IPS DF 6.9 (cell line): Measurements from ENCODE around the gene FHIT.

Experiments
- DNase-seq: peaks from one replicate; pipeline ENCODE4 v3.0.0-alpha.2; 2013; ENCODE audit warnings: low read depth, low spot score
- H3K27ac ChIP-seq: one replicate; pipeline ENCODE4 v1.5.1; 2013; ENCODE audit warnings: low read length, control low read depth
- H3K27me3 ChIP-seq: 2 replicates; pipeline ENCODE4 v1.6.1; 2013; ENCODE audit warnings: mild to moderate bottlenecking, low read length; ENCODE audit not compliant: control insufficient read depth, insufficient read depth
- H3K36me3 ChIP-seq: 2 replicates; pipeline ENCODE4 v1.6.1; 2013; ENCODE audit warnings: low read length; ENCODE audit not compliant: control insufficient read depth, insufficient read depth
- H3K4me1 ChIP-seq: 2 replicates; pipeline ENCODE4 v1.6.1; 2013; ENCODE audit warnings: low read length; ENCODE audit not compliant: control insufficient read depth, insufficient read depth
- H3K4me3 ChIP-seq: 2 replicates; pipeline ENCODE4 v1.5.1; 2013; ENCODE audit warnings: mild to moderate bottlenecking, low read length
- H3K9me3 ChIP-seq: 2 replicates; pipeline ENCODE4 v1.6.1; 2013; ENCODE audit warnings: low read length, inconsistent platforms; ENCODE audit not compliant: control insufficient read depth, insufficient read depth
- WGBS: extraction: QIAGEN DNeasy Blood & Tissue Kit; methylation state at CpG from one replicate; pipeline ENCODE4 v1.1.7; 2013; ENCODE audit warnings: mixed read lengths, missing lambda C conversion rate; ENCODE audit not compliant: insufficient read length, insufficient coverage; 5-methylcytosine and 5-hydroxymethylcytosine counted together

FHIT gene

GRCh38 chr3:60199306-60199705 is 1051.9 kb downstream of the FHIT start:
- no peaks in the 10 kb centered on the region for H3K4me1 ChIP-seq
- H3K27me3 ChIP-seq, result no peaks in the 10 kb centered on the region
- WGBS, result no CpG with 5 or more reads among the region's 1 CpG
- no peaks in the 10 kb centered on the region for H3K36me3 ChIP-seq
- no peak overlapping the region for H3K27ac ChIP-seq
- no peak overlapping the region for H3K4me3 ChIP-seq
- no peaks in the 10 kb centered on the region for H3K9me3 ChIP-seq
- no peak for DNase-seq

- DNase-seq, result no peak
- H3K36me3 ChIP-seq, result no peaks in the 10 kb centered on the region
- H3K4me3 ChIP-seq, result no peak overlapping the region
- no peaks in the 10 kb centered on the region for H3K9me3 ChIP-seq
- no peak overlapping the region for H3K27ac ChIP-seq
- WGBS, result no CpG with 5 or more reads among the region's 5 CpGs
- no peaks in the 10 kb centered on the region for H3K27me3 ChIP-seq
- no peaks in the 10 kb centered on the region for H3K4me1 ChIP-seq
Observed at GRCh38 chr3:60198179-60198720, 1053.0 kb downstream of the FHIT start.

- H3K4me3 ChIP-seq, result no peak overlapping the region
- no peaks in the 10 kb centered on the region for H3K36me3 ChIP-seq
- DNase-seq, result no peak
- no peaks in the 10 kb centered on the region for H3K4me1 ChIP-seq
- no peaks in the 10 kb centered on the region for H3K9me3 ChIP-seq
- no peaks in the 10 kb centered on the region for H3K27me3 ChIP-seq
- WGBS, result no CpG with 5 or more reads among the region's 7 CpGs
- H3K27ac ChIP-seq, result no peak overlapping the region
Observed at GRCh38 chr3:60192297-60193114, 1058.7 kb downstream of the FHIT start.

- H3K9me3 ChIP-seq, result no peaks in the 10 kb centered on the region
- no peaks in the 10 kb centered on the region for H3K27me3 ChIP-seq
- H3K4me1 ChIP-seq, result no peaks in the 10 kb centered on the region
- no peak overlapping the region for H3K27ac ChIP-seq
- no peaks in the 10 kb centered on the region for H3K36me3 ChIP-seq
- no peak overlapping the region for H3K4me3 ChIP-seq
- no CpG with 5 or more reads among the region's 2 CpGs for WGBS
- no peak for DNase-seq
Observed at GRCh38 chr3:60190073-60190472, 1061.2 kb downstream of the FHIT start.

- no peaks in the 10 kb centered on the region for H3K4me1 ChIP-seq
- WGBS, result no CpG with 5 or more reads among the region's 3 CpGs
- no peak overlapping the region for H3K4me3 ChIP-seq
- H3K9me3 ChIP-seq, result no peaks in the 10 kb centered on the region
- H3K36me3 ChIP-seq, result no peaks in the 10 kb centered on the region
- no peak for DNase-seq
- no peaks in the 10 kb centered on the region for H3K27me3 ChIP-seq
- H3K27ac ChIP-seq, result no peak overlapping the region
Observed at GRCh38 chr3:60189304-60189703, 1061.9 kb downstream of the FHIT start.

- Histone ChIP-seq H3K4me3 (no peak overlapping the region), H3K36me3 (no peaks in the 10 kb centered on the region), H3K9me3 (no peaks in the 10 kb centered on the region), H3K27ac (no peak overlapping the region), H3K4me1 (no peaks in the 10 kb centered on the region), H3K27me3 (no peaks in the 10 kb centered on the region)
- WGBS, result no CpG with 5 or more reads among the region's 2 CpGs
- no peak for DNase-seq
Observed at GRCh38 chr3:60188803-60189202, 1062.4 kb downstream of the FHIT start.

GRCh38 chr3:60187343-60187742 is 1063.9 kb downstream of the FHIT start:
- Histone ChIP-seq H3K9me3 (no peaks in the 10 kb centered on the region), H3K4me3 (no peak overlapping the region), H3K27ac (no peak overlapping the region), H3K27me3 (no peaks in the 10 kb centered on the region), H3K4me1 (no peaks in the 10 kb centered on the region), H3K36me3 (no peaks in the 10 kb centered on the region)
- WGBS, result no CpG with 5 or more reads among the region's 4 CpGs
- DNase-seq, result no peak

- no peak overlapping the region for H3K27ac ChIP-seq
- H3K27me3 ChIP-seq, result no peaks in the 10 kb centered on the region
- no peak for DNase-seq
- H3K4me3 ChIP-seq, result no peak overlapping the region
- H3K9me3 ChIP-seq, result no peaks in the 10 kb centered on the region
- H3K4me1 ChIP-seq, result no peaks in the 10 kb centered on the region
- no CpG with 5 or more reads among the region's 4 CpGs for WGBS
- H3K36me3 ChIP-seq, result no peaks in the 10 kb centered on the region
Observed at GRCh38 chr3:60186359-60186758, 1064.9 kb downstream of the FHIT start.

- no peak overlapping the region for H3K27ac ChIP-seq
- DNase-seq, result no peak
- H3K9me3 ChIP-seq, result no peaks in the 10 kb centered on the region
- no peak overlapping the region for H3K4me3 ChIP-seq
- H3K27me3 ChIP-seq, result no peaks in the 10 kb centered on the region
- no peaks in the 10 kb centered on the region for H3K4me1 ChIP-seq
- WGBS, result no CpG with 5 or more reads among the region's 3 CpGs
- no peaks in the 10 kb centered on the region for H3K36me3 ChIP-seq
Observed at GRCh38 chr3:60185161-60185560, 1066.1 kb downstream of the FHIT start.

GRCh38 chr3:60182697-60183096 is 1068.6 kb downstream of the FHIT start:
- Histone ChIP-seq H3K9me3 (no peaks in the 10 kb centered on the region), H3K36me3 (no peaks in the 10 kb centered on the region), H3K27ac (no peak overlapping the region), H3K4me1 (no peaks in the 10 kb centered on the region), H3K27me3 (no peaks in the 10 kb centered on the region), H3K4me3 (no peak overlapping the region)
- WGBS, result no CpG with 5 or more reads among the region's 1 CpG
- no peak for DNase-seq
